GM12872 (cell line): Measurements from ENCODE around the gene CAPN11.

Experiments
- TF ChIP-seq, protein P1 (sequence below): IDR thresholded peaks from 3 replicates; pipeline ENCODE4 v1.5.1; 2011; ENCODE audit warnings: low read depth, mild to moderate bottlenecking, low read length, moderate library complexity; ENCODE audit not compliant: insufficient read depth

CAPN11 gene

DNA sequence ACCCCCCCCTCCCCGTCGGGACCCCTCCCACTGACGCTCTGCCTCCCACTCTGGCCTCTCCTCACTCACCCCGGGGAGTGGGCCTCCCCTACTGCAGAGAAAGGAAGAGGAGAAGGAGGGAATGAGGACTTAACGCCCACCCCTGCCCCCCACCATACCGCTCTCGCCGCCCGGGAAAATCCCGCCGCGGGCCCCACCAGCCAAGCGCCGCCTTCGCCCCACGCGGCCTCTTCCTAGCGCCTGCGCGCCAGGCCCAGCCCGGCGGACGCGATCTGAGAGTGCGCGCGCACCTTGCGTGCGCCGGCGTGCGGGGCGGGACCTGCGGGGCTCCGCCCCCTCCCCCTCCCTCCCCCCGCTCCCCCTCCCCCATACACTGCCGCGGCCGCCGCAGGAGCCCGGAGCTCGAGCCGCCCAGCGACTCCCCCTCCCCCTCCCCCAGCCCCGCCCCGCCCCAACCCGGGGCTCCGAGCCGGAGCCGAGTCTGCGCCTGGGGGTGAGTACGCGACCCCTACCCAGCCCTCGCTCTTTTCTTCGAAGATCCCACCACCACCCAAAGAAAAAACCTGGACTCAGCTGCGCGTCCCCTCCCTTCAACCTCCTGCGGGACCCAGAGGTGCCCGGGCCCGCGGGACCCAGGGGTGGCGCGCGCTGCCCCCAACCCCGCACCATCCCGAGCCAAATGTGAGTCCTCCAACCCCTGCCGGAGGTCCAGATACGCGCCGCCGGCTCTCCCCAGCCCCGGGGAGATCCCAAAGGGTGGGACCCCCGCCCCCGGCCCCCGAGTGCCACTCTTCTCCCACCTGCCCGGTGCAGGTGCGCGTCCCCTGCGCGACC, 31.2 kb upstream of the CAPN11 start, which contains the start of the genes MRPL14 and TMEM63B:
Gene MRPL14 (minus strand): TSS at position 267 of the 834 bp plus-strand sequence. CDS start 10,841 bp downstream, outside the sequence.
Gene TMEM63B (plus strand): TSS at position 369 of the 834 bp plus-strand sequence. CDS start 7,031 bp downstream, outside the sequence.
- TF ChIP-seq, protein P1, sequence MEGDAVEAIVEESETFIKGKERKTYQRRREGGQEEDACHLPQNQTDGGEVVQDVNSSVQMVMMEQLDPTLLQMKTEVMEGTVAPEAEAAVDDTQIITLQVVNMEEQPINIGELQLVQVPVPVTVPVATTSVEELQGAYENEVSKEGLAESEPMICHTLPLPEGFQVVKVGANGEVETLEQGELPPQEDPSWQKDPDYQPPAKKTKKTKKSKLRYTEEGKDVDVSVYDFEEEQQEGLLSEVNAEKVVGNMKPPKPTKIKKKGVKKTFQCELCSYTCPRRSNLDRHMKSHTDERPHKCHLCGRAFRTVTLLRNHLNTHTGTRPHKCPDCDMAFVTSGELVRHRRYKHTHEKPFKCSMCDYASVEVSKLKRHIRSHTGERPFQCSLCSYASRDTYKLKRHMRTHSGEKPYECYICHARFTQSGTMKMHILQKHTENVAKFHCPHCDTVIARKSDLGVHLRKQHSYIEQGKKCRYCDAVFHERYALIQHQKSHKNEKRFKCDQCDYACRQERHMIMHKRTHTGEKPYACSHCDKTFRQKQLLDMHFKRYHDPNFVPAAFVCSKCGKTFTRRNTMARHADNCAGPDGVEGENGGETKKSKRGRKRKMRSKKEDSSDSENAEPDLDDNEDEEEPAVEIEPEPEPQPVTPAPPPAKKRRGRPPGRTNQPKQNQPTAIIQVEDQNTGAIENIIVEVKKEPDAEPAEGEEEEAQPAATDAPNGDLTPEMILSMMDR: no peak

DNA sequence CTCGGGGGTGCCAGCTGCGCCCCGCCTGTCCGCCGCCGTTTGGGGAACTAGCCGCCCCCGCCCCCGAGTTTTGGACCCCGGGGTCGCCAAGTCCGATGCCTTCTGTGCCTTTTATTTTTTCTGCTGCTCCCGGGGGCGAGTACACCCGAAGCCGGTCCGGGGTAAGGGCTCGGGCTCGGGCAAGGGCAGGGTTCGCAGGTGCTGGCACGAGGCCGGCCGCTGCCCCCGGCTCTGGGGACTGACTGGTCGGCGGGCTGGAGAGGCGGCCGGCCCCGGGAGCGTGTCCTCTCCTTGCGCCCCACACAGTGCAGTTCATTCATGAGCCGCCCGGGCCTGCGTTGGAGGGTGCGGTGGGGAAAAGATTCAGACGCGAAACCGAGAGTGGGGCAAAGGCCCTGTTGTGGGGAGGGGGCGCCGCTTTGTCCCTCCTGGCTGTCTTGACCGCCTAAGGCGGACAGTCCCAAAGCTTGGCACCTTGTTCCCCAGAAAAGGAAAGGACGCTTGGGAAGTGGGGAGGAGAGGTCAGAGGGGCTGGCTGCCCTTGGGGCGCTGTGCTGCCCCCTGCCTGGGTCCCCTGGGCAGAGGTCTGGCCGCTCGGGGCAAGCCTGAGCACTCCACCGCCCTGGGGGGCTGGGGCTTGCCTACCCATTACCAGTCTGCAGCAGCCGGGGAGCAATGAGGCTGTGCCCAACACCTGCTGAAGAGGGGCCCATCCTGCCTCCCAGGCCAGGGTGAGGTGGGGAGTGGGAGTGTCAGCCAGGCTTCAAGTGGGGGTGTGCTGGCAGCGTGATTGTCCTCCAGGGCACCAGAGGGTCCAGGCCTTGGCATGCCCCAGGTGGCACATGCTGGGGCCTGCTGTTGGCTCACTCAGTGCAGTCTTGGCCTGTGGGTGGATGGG, 30.4 kb upstream of the CAPN11 start:
- TF ChIP-seq, protein P1: no peak

DNA sequence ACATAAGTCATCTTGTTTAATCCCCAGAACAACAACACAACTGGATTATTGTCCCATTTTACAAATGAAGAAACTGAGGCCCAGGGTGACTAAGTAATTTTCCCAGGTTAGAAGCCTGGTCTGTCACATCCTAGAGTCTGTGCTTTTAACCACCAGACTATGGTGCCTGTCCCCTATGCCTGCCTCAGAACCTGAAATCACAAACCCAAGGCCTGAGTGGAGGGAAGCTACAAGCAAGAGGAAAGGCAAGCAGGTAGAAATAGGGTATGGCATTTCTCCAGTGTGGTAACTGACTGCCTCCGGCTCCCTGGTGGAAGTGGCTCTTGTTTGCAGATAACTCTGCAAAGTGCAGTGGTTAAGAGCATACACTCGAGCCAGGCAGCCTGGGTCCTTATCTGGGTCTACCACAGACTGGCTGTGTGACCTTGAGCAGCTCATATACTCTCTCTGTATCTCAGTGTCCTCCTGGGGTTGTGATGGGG, 28.7 kb upstream of the CAPN11 start:
- TF ChIP-seq, protein P1: no peak

GRCh38 chr6:44131892-44132291, 26.7 kb upstream of the CAPN11 start:
- TF ChIP-seq, protein P1: no peak

- TF ChIP-seq, protein P1: no peak
Observed at GRCh38 chr6:44132476-44132875, 26.1 kb upstream of the CAPN11 start.

DNA sequence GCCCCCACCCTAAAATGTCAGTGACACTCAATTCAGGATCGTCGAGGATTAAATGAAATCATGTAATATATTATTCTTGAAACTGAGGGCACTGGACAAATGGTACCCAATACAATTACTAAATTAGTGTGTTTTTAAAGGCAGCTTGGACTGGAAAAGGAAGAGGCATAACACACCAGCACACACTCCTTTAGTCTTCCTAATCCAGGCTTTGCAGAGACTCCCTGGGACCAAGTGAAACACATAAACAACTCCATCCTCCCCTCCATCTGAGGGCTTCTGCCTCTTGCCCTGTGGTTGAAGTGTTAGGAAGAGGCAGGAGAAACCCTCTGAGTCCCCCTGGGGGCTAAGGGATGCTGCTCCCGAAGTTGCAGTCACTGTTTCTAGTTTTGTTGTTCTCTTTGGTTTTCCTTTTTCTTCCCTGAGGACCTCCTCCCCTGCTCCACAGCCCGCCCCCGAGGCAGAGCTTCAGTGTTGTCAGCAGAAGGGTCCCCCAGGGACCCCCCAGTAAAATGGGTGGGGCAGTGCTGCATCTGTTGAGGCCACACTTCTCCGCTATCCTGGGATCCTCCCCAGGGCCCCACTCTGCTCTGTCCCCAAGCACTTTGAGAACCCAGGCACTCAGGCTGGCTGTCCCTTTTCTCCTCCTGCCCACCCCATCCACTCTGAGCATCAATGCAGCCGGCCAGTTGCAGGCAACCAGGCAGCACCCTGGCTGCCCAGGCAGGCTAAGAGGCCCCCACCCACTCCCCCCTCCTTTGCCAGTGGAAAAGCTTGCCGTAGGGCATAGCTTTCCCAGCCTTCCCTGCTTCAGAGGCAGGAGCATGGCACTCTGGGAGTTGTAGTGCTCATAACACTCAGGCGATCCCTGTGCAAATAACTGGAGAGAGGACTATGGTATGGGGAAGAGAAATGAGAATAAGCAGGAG, 25.4 kb upstream of the CAPN11 start:
- TF ChIP-seq, protein P1: no peak
